ENCODE data around the gene MORN1.

The MORN1 gene

GRCh38 chr1:2316451-2316961 lies 74.8 kb downstream of the MORN1 start:
- no peak for DNase-seq

GRCh38 chr1:2315674-2316450 lies 75.5 kb downstream of the MORN1 start:
- DNase-seq = no peak

GRCh38 chr1:2314803-2315673 lies 76.3 kb downstream of the MORN1 start:
- DNase-seq = no peak

- DNase-seq = peak; percentile 60
Measured at GRCh38 chr1:2314273-2314802, 77.0 kb downstream of the MORN1 start.

- DNase-seq = no peak
Measured at GRCh38 chr1:2313651-2314261, 77.6 kb downstream of the MORN1 start.

- DNase-seq = no peak
Measured at GRCh38 chr1:2312515-2313301, 78.6 kb downstream of the MORN1 start.

GRCh38 chr1:2312160-2312514 lies 79.2 kb downstream of the MORN1 start:
- DNase-seq = no peak

- peak; percentile 40 for DNase-seq
Measured at GRCh38 chr1:2311184-2312032, 79.9 kb downstream of the MORN1 start.

- DNase-seq = no peak
Measured at GRCh38 chr1:2310332-2311183, 80.8 kb downstream of the MORN1 start.

GRCh38 chr1:2308844-2309243 lies 82.5 kb downstream of the MORN1 start:
- DNase-seq = no peak

GRCh38 chr1:2307972-2308371 lies 83.4 kb downstream of the MORN1 start:
- DNase-seq = no peak

GRCh38 chr1:2307064-2307605 lies 84.2 kb downstream of the MORN1 start:
- no peak for DNase-seq

- no peak for DNase-seq
Measured at GRCh38 chr1:2306151-2306978, 85.0 kb downstream of the MORN1 start.

- no peak for DNase-seq
Measured at GRCh38 chr1:2304921-2305681, 86.3 kb downstream of the MORN1 start.

- no peak for DNase-seq
Measured at GRCh38 chr1:2304282-2304681, 87.1 kb downstream of the MORN1 start.

- DNase-seq = no peak
Measured at GRCh38 chr1:2303781-2304180, 87.6 kb downstream of the MORN1 start.

- no peak for DNase-seq
Measured at GRCh38 chr1:2303016-2303775, 88.2 kb downstream of the MORN1 start.

All from T1000 (cell line).